HG03442 (cell line): ENCODE measurements around the gene PALB2.
"Not testable (repeated sequence)": the region's sequence is repeated elsewhere in the genome, so short reads cannot be mapped to it uniquely, and the experiment has no call there.

Experiments used
- ATAC-seq: cut with Tn5 transposase; IDR thresholded peaks from one replicate; pipeline ENCODE4 v1.9.1; 2021; ENCODE audit warnings: mild to moderate bottlenecking, moderate library complexity; ENCODE audit not compliant: unreplicated experiment

PALB2 gene

GRCh38 chr16:23584186-23585076 lies 56.7 kb downstream of the PALB2 start:
- no peak for ATAC-seq

DNA sequence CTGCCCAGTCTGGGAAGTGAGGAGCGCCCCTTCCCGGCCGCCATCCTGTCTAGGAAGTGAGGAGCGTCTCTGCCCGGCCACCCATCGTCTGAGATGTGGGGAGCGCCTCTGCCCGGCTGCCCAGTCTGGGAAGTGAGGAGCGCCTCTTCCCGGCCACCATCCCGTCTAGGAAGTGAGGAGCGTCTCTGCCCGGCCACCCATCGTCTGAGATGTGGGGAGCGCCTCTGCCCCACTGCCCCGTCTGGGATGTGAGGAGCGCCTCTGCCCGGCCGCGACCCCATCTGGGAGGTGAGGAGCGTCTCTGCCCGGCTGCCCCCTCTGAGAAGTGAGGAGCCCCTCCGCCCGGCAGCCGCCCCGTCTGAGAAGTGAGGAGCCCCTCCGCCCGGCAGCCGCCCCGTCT lies 57.8 kb downstream of the PALB2 start:
- not testable (repeated sequence) for ATAC-seq

DNA sequence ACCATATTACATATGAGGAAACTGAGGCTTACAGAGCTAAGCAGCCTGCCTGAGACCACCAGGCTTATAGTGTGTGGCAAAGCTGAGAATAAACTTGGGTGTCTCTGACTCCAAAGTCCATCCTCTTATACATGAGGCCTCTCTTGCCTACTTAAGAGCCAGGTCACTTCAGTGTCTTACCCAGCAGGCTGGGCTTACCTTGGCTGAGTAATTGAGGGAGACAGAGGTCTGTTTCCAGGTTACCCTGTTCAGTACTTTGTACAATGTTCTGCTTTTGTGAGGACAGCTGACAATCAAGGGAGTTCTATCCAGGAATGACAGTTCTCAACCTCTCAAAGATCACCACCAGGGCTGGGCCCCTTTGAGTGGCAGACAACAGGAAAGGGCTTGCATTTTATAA lies 59.3 kb downstream of the PALB2 start:
- ATAC-seq: no peak

- no peak for ATAC-seq
These were observed 60.7 kb downstream of the PALB2 start for GRCh38 chr16:23580391-23580790.

DNA sequence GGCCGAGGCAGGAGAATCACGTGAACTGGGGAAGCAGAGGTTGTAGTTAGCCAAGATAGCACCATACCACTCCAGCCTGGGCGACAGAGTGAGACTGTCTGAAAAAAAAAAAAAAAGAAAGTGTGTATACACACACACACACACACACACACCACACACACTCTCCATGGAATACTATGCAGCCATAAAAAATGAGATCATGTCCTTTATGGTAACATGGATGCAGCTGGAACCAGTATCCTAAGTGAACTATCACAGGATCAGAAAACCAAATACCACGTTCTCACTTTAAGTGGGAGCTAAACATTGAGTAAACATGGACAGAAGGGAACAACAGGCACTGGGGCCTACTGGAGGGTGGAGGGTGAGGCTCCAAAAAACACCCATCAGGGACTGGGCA lies 61.7 kb downstream of the PALB2 start:
- ATAC-seq: no peak

DNA sequence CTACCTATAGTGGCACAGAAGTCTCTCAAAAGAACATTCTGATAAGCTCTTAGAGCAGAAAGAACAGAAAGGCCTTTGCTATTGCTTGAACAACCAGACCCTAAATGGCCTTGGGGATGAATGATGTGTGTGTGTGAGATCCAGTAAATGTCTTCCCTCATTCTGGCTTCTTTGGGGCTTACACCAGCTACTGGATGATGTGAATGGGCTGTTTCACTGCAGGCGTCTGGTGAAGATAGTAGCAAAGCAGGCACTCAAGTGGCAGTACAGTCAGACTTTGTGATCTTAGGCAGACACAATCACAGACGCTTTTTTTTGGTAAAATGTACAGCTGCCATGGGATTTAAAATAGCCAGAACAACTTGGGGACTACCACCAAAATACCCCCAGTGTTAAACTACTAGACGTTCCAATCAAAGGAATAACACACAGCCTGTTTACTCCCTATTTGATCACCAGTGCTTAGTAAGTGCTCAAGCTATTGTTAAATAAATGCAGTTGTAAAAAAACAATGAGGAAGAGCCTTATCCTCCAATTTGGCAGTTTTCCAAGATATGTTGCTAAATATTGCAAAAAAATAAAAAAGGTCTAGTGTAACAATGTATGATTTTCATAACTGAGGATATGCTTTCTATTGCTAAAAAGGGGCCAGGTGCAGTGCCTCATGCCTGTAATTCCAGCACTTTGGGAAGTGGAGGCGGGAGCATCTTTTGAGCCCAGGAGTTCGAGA lies 62.8 kb downstream of the PALB2 start:
- ATAC-seq: no peak

GRCh38 chr16:23577493-23577892 lies 63.6 kb downstream of the PALB2 start:
- ATAC-seq: no peak

DNA sequence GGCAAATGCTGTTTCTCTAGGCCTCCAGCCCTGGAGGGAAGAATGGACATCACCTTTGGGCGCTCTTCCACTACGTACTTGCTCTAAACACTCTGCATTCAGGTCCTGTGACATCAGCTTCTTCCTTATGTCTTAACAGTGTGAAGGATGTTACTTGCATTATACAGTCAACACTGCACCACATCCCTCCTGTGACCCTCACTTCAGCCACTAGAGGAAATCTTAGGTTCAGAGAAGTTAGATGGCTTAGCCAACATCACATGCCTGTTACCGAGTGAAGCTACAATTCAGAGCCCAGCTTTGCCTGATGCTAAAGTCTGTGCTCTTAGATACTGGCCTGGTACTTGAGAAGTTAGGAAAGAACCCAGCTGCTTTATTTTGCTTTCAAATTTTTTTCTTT lies 65.3 kb downstream of the PALB2 start:
- no peak for ATAC-seq

DNA sequence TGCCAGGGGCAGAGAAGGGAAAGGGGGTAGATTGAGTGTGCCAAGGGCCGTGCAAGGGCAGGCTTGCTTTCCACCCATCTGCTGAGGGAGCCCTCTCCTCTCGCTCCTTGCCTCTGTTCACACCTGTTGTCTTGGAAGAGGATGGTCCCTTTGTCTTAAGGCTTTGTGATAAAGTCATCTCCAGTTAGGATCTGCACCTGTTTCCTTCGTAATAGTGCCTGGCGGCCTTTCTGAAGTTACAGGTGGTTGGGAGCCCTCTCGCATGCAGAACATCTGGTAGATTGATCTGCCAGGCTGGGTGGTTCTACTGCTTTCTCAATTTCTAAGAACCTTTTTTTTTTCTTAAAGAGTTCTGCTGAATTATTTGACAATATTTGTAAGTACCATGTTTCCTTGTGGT lies 67.3 kb downstream of the PALB2 start:
- ATAC-seq: no peak

DNA sequence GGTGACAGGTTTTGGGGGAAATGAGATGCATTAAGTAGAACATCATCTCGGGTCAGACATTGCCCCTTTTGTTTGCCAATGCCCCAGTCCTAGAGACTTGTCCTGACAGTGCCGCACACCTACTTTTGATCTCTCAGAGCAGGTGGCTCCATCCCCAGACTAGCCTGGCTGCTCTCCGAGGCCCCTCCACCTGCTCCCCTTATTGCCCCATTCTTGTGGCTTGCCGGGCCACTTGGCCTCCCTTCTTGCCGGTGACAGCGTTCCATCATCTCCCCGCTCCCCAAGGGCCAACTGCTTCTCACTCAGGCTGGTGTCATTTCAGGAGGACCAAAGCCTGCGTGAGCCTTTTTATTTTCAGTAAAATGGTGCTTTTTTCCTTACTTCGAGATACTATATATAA lies 68.7 kb downstream of the PALB2 start:
- ATAC-seq: no peak

GRCh38 chr16:23571895-23572294 lies 69.2 kb downstream of the PALB2 start:
- no peak for ATAC-seq

- no peak for ATAC-seq
These were observed 70.0 kb downstream of the PALB2 start for GRCh38 chr16:23570992-23571632.

DNA sequence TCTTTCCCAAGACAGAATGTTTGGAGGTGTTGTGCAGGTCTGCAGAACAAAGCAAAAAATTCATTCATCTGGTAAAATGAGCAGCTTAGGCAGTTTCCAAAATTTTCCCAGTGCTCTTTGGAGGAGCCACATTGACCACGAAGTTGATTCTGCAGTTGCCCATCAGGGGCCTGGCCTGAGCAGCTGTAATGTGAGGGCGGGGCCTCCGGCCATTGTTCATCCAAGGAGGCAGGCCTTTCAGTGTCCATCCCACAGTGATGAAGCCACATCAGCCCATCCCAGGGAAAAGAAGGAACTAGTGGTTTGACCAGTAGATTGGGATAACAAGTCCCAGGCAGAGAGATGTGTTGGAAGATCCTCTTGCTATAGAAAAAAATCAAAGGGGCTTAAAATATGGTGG lies 73.5 kb downstream of the PALB2 start:
- no peak for ATAC-seq

DNA sequence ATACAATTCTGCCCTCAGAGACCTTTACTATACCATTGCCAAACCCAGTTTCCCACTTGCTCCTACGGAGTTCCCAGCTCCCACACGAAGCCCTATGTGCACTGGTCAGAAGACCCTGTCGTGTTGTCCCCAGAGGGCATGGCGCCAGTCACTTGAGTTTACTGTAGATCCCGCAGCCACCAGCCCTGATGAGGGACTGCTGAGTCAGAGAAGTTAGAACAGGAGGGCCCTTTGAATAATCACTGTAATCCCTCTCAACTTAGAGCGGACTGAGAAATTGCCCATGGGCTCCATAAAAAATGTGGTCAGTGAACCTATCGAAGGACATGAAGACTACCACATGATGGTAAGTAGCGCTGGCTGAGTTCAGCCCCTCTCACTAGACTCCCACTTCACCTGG lies 74.4 kb downstream of the PALB2 start:
- no peak for ATAC-seq

- ATAC-seq: no peak
These were observed 76.3 kb downstream of the PALB2 start for GRCh38 chr16:23564575-23565363.

DNA sequence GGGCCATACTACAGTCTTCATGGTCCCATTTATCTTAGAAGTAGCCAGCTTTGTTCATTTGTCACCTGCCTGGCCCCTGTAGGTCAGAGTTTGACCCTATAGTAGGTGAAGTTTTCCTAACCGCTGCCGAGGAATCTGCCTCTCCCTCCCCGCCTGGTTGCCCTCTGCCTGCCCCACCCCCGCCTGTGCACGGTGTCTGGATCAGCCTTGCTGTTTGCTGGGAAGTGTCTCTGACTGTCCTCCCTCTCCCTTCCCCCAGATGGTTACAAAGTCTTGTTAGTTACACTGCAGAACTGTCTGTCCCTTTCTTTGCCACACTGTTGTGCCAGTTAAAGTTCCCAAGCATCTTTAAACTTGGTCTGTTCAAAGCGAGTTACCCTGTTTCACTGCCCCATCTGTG lies 77.9 kb downstream of the PALB2 start:
- ATAC-seq: no peak

GRCh38 chr16:23562505-23562904 lies 78.6 kb downstream of the PALB2 start:
- no peak for ATAC-seq

GRCh38 chr16:23561586-23561985 lies 79.5 kb downstream of the PALB2 start:
- no peak for ATAC-seq

GRCh38 chr16:23557779-23558702 lies 83.1 kb downstream of the PALB2 start:
- peak; percentile 10 for ATAC-seq
